HG03039 (cell line): ENCODE measurements around the gene PEX14.

Source experiments
- ATAC-seq: cut with Tn5 transposase; IDR thresholded peaks from one replicate; pipeline ENCODE4 v1.9.1; 2021; ENCODE audit warnings: mild to moderate bottlenecking, moderate library complexity; ENCODE audit not compliant: unreplicated experiment

The PEX14 gene

DNA sequence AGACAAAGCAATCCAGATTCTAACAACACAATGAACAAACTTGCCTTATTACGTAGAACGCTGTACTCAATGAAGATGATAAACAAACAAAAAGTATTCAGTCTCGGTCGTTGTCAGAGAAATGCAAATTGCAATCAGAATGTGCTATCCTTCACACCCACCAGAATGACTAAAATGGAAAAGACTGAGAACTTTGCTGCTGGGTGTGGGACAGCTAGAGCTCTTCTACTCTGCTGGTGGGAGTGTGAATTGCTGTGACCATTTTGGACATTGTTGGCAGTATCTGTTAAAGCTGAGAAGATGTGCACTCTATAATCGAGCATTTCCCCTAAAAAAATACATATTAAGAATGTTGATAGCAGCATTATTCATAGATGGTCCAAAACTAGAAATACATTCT lies 111.4 kb downstream of the PEX14 start:
- no peak for ATAC-seq

DNA sequence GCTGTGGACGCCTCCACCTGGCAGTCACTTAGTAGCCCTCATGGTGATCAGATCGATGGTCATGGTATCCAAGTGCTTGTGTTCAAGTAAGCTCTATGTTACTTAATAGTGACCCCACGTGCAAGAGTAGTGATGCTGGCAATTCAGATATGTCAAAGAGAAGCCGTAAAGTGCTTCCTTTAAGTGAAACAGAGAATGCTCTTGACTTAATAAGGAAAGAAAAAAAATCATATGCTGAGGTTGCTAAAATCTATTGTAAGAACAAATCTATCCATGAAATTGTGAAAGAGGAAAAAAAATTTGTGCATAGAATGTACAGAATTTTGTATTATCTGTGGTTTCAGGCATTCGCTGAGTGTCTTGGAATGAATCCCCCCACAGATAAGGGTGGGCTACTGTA lies 113.9 kb downstream of the PEX14 start:
- ATAC-seq = no peak

DNA sequence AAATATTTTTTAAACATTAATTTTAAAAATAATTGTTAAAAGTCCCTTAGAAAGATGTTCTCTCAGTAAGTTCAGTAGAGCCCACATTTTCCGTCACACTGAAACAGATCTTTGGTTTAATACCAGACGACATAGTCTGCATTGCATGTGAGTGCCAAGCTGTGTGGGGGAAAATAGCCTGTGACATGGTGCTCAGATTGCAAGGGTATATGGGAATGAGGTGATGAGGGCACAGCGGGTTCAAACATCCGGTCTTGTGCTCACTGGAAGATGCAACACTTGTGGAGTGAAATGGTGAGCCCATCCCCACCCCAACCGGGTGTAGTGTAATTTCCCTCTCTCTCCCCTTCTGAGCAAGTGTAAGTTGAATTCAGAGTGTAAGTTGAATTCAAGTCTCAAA lies 114.3 kb downstream of the PEX14 start:
- ATAC-seq = no peak

- ATAC-seq = no peak
Observed at GRCh38 chr1:10591010-10591409, 116.3 kb downstream of the PEX14 start.

GRCh38 chr1:10592373-10592772 lies 117.6 kb downstream of the PEX14 start:
- no peak for ATAC-seq

DNA sequence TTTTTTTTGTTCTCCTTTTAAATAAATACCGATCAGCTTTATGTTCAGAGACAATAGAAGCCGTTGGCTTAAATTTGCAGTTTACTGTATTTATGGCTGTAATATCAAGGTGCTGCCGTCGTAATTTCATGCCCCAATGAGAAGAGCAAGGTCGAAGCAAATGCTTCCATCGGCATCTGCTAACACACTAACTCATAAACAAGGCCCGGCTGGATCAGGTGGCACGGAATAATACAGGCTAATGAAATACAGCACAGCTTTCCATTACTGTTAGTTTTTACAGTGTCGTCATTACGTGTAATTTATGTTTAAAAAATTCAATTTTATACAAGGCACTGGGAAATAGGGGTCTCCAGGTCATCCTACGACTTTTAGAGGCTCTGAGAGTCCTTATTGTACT lies 119.0 kb downstream of the PEX14 start:
- no peak for ATAC-seq

DNA sequence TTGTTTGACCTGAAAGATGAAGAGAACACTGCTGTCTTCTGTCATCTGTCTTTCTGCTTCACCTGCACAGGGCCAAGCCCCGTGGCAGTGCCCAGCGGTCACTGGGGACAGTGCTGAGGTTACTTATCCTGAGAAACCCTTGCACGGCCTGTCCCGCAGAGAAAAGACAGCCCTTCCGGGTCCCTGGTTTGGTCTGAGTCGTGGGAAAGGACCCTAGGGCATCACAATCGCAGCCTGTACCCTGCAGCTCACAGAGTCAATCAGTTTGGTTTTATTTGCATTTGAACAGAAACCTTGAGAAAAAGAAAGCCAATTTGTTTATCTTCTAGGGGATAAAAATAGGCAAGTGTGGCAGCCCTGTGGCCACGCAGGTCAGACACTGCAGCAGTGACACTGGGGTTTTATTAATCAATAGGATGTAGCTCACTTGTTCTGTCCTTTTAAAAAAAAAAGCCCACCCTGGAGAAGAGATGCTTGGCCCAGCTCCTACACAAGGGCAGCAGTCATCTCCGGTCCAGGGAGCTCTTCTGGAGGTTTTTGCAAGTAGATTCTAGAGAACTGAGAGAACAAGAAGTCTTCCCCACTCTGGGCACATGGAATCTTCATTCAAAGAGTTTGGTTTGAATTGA lies 120.0 kb downstream of the PEX14 start:
- no peak for ATAC-seq

- ATAC-seq = no peak
Observed at GRCh38 chr1:10596780-10597179, 122.0 kb downstream of the PEX14 start.

- ATAC-seq = no peak
Observed at GRCh38 chr1:10597492-10598388, 123.0 kb downstream of the PEX14 start.

- ATAC-seq = no peak
Observed at GRCh38 chr1:10598389-10598702, 123.6 kb downstream of the PEX14 start.

- no peak for ATAC-seq
Observed at GRCh38 chr1:10599194-10599861, 124.6 kb downstream of the PEX14 start.

DNA sequence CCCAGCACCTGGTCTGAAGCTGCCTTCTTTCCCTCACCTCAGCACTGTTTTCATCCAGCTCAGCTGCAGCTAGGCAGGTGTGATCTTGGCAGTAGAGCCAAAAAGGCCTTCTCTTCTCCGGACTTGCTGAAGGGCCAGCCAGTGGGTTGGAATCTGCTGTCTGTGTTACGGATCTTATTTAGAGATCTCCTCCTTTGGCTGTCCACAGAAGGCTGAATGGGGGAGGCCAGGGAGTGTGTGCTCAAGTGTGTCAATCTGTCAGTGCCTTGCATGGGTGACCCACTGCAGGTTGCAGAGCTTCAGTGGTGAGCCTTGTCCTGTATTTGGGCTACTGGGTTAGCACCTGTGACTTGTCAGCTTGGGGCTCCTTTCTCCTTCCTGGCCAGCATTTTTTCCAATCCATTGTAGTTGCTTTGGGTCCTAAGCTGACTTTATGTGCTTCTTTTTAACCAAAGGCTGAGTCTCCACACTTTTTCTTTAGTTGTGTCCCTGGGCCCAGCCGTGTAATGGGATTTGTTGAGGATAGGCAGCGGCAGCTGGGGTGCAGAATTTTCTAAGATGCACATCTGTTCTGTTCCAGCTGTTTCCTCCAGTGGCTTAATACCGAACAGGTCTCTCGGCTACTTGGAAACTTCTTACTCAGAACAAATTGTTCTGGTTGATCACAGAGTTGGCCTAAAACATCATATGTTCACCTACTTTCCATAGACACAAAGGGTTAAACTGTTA lies 126.8 kb downstream of the PEX14 start:
- ATAC-seq = no peak

GRCh38 chr1:10602936-10603335 lies 128.2 kb downstream of the PEX14 start:
- ATAC-seq = no peak

DNA sequence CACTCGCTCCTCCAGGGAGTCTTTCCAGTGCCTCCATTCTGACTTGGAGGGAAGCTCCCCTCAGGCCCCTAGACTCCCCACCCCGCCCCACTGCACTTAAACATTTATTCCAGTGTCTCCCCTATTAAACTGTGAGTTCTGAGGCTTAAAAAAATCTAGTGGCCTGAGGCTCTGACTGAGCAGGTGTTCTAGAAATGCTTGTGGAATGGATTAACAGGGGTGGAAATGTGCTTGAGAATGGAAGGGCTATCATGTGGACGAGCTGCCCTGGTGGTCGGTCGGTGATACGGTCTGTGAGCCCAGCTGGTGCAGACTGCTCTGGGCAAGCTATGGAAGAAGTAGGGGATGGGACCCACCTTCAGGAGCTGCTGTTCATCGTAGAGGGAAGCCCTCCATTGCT lies 130.2 kb downstream of the PEX14 start:
- no peak for ATAC-seq

DNA sequence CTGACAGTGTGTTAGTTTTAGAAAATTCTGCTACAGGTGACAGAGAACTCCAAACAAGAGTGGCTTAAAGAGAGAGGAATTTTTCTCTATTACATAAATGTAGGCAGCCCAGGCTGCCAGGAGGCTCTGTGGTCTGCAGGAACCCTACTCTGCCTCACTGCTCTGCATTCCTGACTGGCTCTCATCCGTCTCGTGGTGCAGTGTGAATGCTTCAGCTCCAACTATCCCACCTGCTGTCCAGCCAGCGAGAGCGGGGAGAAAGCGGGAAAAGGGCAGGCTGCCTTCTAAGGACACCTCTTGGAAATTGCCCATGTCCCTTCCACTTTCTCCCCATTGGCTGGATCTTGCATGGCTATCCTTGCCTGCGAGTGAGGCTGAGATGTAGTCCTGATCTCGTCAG lies 131.3 kb downstream of the PEX14 start:
- no peak for ATAC-seq

DNA sequence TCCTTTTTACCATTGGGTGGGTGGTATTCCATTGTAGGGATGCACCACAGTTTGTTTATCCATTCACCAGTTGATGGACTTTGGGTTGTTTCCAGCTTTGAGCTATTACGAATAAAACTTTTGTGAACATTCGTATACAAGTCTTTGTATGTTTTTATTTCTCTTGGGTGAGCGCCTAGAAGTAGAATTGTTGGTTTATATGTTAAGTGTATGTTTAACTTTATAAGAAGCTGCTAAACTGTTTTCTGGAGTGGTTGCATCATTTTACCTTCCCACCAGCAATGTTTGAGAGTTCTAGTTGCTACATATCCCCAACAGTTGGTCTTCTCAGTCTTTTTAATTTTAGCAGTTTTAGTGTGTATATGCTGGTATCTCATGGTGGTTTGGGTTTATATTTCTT lies 132.5 kb downstream of the PEX14 start:
- no peak for ATAC-seq

DNA sequence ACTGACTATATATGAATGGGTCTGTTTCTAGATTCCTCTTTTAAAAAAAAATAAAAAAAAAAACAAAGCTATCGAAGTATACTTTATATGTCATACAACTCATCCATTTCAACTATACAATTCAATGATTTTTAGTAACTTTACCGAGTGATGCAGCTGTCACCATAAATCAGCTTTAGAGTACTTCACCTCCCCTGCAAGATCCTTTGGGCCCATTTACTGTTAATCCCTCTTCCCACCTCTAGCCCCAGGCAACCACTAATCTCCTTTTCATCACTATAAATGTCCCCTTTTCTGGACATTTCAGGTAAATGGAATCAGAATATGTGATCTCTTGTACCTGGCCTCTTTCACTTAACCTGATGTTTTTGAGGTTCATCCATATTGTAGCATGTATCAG lies 133.9 kb downstream of the PEX14 start:
- ATAC-seq = no peak

DNA sequence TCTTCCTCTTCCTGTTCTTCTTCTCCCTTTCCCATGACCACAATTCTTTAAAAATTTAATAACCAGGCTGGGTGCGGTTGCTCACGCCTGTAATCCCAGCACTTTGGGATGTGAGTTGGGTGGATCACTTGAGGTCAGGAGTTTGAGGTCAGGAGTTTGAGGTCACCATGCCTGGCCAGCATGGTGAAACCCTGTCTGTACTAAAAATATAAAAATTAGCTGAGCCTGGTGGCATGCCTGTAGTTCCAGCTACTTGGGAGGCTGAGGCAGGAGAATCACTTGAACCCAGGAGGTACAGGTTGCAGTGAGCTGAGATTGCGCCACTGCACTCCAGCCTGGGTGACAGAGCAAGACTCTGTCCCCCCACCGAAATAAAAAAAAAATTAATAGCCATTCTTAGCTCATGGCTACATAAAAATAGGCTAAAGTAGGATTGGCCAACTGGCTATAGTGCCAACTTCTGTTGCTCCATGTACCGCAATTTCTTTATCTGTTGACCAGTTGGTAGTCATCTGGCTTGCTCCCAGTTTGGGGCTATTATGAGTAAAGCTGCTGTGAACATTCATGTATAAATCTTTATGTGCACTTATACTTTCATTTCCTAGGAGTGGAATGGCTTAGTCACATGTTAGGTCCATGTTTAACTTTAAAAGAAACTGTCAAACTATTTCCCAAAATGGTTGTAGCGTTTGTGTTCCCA lies 136.3 kb downstream of the PEX14 start:
- ATAC-seq = no peak

- ATAC-seq = no peak
Observed at GRCh38 chr1:10612436-10613160, 137.8 kb downstream of the PEX14 start.

DNA sequence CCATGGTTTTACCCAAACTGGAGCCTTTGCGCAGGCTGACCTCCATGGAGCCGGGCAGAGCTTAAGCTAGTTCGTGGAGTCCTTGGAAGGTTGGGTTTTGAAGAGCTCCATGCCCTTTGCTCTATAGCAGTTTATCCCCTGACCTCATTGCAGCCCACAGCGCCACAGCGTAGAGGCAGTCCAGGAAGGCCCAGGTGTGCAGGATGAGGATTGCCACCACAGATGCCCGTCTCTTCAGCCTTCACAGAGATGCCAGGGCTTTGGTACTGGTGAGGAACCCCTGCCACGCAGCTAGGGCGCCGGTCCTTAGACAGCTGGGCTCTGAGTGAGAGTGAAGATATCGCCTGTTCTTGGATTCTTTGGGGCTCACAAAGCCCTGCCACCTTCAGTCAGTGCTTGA lies 138.6 kb downstream of the PEX14 start:
- no peak for ATAC-seq
